OCI-LY7 (cell line): ENCODE measurements around the gene PLCG1.

ENCODE experiments used
- CTCF ChIP-seq: fragments of 200-600 bp; sonication (generic); conservative IDR thresholded peaks from 2 replicates; pipeline ENCODE4 v1.5.1; 2014; ENCODE audit warnings: mild to moderate bottlenecking, antibody characterized with exemption, low read length, moderate library complexity, mixed read lengths
- EZH2phosphoT487 ChIP-seq: fragments of 200-600 bp; sonication (generic); IDR thresholded peaks from 2 replicates; pipeline ENCODE4 v1.6.1; 2018; ENCODE audit warnings: low read depth, borderline replicate concordance, mild to moderate bottlenecking, mixed run types, antibody characterized with exemption, low read length, moderate library complexity, mixed read lengths

DNA sequence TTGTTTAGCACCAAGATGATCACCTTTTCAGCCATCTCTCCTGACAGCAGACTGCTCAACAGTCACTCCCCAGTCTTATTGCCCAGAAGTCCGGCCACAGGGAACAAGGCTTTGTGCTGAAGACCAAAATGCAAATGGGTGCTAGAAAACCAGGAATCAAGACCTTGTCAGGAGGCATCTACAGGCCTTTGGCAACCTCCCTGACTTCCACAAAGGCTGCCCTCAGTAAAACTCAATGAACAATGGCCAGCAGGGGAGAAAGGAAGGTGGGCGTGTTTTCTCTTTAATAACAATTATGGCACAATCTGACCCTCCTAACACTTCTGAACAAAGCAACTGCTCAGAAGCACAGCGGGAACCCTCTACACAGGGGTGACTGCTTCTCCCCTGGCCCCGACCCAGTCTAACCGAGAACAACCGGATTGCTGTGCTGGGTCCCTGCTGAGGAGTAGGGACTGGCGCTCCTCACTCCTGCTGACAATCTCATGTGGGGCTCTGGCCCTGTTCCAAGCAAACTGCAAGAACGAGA, 41.6 kb downstream of the PLCG1 start:
- TF ChIP-seq CTCF (no peak), EZH2phosphoT487 (no peak)
